Memory B cell (primary cell): ENCODE data around the gene PPP2R2D.

Source experiments
- ATAC-seq: fragments of 150-1000 bp; cut with Tn5 transposase; 2 replicates; pipeline ENCODE4 v1.10.0; 2021; ENCODE audit warnings: low read depth, mild to moderate bottlenecking, moderate library complexity
- DNase-seq, 2 donors: peaks; one replicate each; pipeline ENCODE4 v3.0.0; 2022; ENCODE audit warnings: low spot score in 2 of 2
- H3K27ac Mint-ChIP-seq: one replicate; pipeline ENCODE4 v1.8.0; 2022; ENCODE audit warnings: mild to moderate bottlenecking, moderate library complexity, mixed read lengths
- H3K27me3 Mint-ChIP-seq: one replicate; pipeline ENCODE4 v1.8.0; 2022; ENCODE audit warnings: mixed read lengths
- H3K36me3 Mint-ChIP-seq: one replicate; pipeline ENCODE4 v1.8.0; 2022; ENCODE audit warnings: mild to moderate bottlenecking, mixed read lengths
- H3K4me1 Mint-ChIP-seq: one replicate; pipeline ENCODE4 v1.8.0; 2022; ENCODE audit warnings: mixed read lengths
- H3K4me3 Mint-ChIP-seq: one replicate; pipeline ENCODE4 v1.8.0; 2022; ENCODE audit warnings: mild to moderate bottlenecking, moderate library complexity, mixed read lengths
- H3K9me3 Mint-ChIP-seq: one replicate; pipeline ENCODE4 v1.8.0; 2022; ENCODE audit warnings: mixed read lengths

The PPP2R2D gene

GRCh38 chr10:131930150-131930549 lies 29.3 kb downstream of the PPP2R2D start:
- Mint-ChIP-seq H3K4me1 (peaks cover 40% of the 10 kb centered on the region), H3K27ac (peak overlapping the region; percentile 67), H3K4me3 (no peak overlapping the region), H3K9me3 (no peaks in the 10 kb centered on the region), H3K27me3 (no peaks in the 10 kb centered on the region), H3K36me3 (peaks cover 14% of the 10 kb centered on the region)
- no peak for ATAC-seq
- no peak for DNase-seq

GRCh38 chr10:131930586-131931330 lies 29.9 kb downstream of the PPP2R2D start:
- Mint-ChIP-seq H3K9me3 (no peaks in the 10 kb centered on the region), H3K36me3 (peaks cover 14% of the 10 kb centered on the region), H3K27me3 (no peaks in the 10 kb centered on the region), H3K4me3 (no peak overlapping the region), H3K4me1 (peaks cover 40% of the 10 kb centered on the region), H3K27ac (peak overlapping the region; percentile 77)
- no peak for ATAC-seq
- DNase-seq = no peak

DNA sequence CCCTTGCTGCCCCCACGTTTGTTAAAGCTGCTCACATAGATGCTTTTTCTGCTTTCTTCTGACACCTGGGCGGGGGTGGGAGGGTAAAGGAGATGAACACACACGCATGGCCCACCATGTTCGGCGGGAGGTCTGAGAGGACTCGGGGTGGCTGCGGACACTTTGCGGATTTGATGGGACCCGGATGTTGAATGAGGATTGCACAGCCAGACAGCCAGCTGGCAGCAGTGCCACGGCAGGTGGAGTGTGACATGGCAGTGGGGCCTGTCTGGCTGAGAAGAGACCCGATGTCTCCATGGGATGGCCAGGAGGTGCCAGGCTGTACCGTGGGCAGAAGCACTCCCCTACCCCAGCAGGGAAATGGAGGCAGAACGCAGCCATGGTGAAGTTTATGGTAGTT lies 31.2 kb downstream of the PPP2R2D start:
- H3K36me3 Mint-ChIP-seq = peaks cover 13% of the 10 kb centered on the region
- H3K9me3 Mint-ChIP-seq = no peaks in the 10 kb centered on the region
- H3K27ac Mint-ChIP-seq = no peak overlapping the region
- no peak overlapping the region for H3K4me3 Mint-ChIP-seq
- no peak for ATAC-seq
- no peaks in the 10 kb centered on the region for H3K27me3 Mint-ChIP-seq
- H3K4me1 Mint-ChIP-seq = peaks cover 36% of the 10 kb centered on the region
- no peak for DNase-seq

DNA sequence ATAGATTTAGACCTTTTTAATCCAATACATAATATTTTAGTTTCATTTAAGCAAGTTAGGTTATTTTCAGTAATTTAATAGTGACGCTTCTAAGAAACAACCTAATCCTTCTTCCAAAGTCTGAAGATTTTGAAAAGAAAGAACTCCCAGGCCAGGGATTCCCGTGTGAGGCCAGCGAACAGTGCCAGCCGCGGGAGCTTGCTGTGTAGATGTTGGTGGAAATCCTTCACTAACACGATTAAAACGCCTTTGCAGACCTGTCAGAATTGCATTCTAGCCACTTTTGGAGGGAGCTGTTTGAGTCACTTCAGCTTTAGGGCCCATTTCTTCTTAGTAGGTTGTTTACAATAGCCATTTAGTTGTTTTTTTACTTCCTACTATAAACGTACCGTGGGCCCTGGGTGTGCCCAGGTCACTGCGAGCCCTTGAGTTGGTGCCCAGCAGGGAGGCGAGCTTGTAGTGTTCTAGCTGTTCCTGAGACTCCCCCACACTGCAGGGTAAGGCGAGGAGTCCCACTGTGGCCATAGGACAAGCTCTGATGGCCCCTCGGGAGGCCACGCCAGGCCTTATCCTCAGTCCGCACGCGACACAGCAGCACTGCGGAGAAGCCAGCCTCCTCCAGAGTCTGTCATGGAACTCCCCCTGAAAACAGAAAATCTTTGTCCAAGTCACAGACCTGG lies 32.3 kb downstream of the PPP2R2D start:
- H3K27me3 Mint-ChIP-seq = no peaks in the 10 kb centered on the region
- H3K27ac Mint-ChIP-seq = no peak overlapping the region
- ATAC-seq (no peak), DNase-seq (no peak)
- peaks cover 27% of the 10 kb centered on the region for H3K4me1 Mint-ChIP-seq
- no peak overlapping the region for H3K4me3 Mint-ChIP-seq
- H3K36me3 Mint-ChIP-seq = peaks cover 15% of the 10 kb centered on the region
- no peaks in the 10 kb centered on the region for H3K9me3 Mint-ChIP-seq

DNA sequence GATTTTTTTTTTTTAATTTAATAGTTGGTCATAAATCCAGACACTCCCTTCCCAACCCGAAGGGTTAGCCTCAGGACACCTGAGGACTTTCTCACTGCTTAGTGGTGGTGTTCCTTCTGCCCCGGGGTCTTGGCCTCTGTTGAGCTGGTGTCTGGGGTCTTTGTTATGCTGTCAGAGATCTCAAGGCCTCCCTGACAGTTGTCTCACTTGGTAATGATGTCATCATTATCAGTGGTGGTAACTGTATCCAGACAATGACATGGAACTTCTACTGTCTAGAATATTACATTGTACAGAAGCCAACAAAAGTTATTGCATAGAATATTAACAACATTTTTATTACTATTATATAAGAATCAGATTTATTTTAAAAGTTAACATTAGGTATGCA lies 32.9 kb downstream of the PPP2R2D start:
- Mint-ChIP-seq H3K4me1 (peaks cover 22% of the 10 kb centered on the region), H3K9me3 (no peaks in the 10 kb centered on the region), H3K27ac (no peak overlapping the region), H3K36me3 (peaks cover 19% of the 10 kb centered on the region), H3K27me3 (no peaks in the 10 kb centered on the region), H3K4me3 (no peak overlapping the region)
- ATAC-seq = no peak
- no peak for DNase-seq

GRCh38 chr10:131934769-131935168 lies 34.0 kb downstream of the PPP2R2D start:
- H3K27me3 Mint-ChIP-seq = no peaks in the 10 kb centered on the region
- peaks cover 16% of the 10 kb centered on the region for H3K36me3 Mint-ChIP-seq
- H3K4me1 Mint-ChIP-seq = peaks cover 13% of the 10 kb centered on the region
- ATAC-seq (no peak), DNase-seq (no peak)
- no peaks in the 10 kb centered on the region for H3K9me3 Mint-ChIP-seq
- no peak overlapping the region for H3K4me3 Mint-ChIP-seq
- no peak overlapping the region for H3K27ac Mint-ChIP-seq

GRCh38 chr10:131935260-131935659 lies 34.5 kb downstream of the PPP2R2D start:
- DNase-seq (no peak), ATAC-seq (no peak)
- Mint-ChIP-seq H3K4me1 (peaks cover 8% of the 10 kb centered on the region), H3K27ac (no peak overlapping the region), H3K9me3 (no peaks in the 10 kb centered on the region), H3K4me3 (no peak overlapping the region), H3K27me3 (no peaks in the 10 kb centered on the region), H3K36me3 (peaks cover 14% of the 10 kb centered on the region)

GRCh38 chr10:131936294-131936693 lies 35.5 kb downstream of the PPP2R2D start:
- ATAC-seq (no peak), DNase-seq (no peak)
- Mint-ChIP-seq H3K4me3 (no peak overlapping the region), H3K27me3 (no peaks in the 10 kb centered on the region), H3K4me1 (no peaks in the 10 kb centered on the region), H3K36me3 (peaks cover 19% of the 10 kb centered on the region), H3K27ac (no peak overlapping the region), H3K9me3 (no peaks in the 10 kb centered on the region)

- no peak overlapping the region for H3K4me3 Mint-ChIP-seq
Measured at GRCh38 chr10:131936736-131937135, 35.9 kb downstream of the PPP2R2D start.

DNA sequence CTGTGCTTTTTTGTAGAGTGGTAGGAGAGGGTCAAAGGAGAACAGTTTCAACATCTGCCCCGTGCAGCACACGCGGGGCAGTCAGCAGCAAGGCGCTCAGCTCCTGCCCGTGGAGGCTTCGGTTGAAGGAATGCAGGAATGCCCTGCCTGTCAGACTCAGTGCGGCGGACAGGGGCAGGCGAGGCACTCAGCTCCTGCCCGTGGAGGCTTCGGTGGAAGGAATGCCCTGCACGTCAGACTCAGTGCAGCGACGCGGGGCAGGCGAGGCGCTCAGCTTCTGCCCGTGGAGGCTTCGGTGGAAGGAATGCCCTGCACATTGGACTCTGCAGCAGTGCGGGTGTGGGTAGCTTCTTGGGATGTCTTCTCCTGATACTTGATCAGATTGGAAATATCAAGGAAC lies 37.0 kb downstream of the PPP2R2D start:
- ATAC-seq = no peak
- no peaks in the 10 kb centered on the region for H3K27me3 Mint-ChIP-seq
- H3K4me1 Mint-ChIP-seq = no peaks in the 10 kb centered on the region
- no peak overlapping the region for H3K4me3 Mint-ChIP-seq
- H3K9me3 Mint-ChIP-seq = no peaks in the 10 kb centered on the region
- H3K36me3 Mint-ChIP-seq = peaks cover 22% of the 10 kb centered on the region
- DNase-seq = no peak
- H3K27ac Mint-ChIP-seq = no peak overlapping the region

More at GRCh38 chr10:131936736-131937135, 35.9 kb downstream of the PPP2R2D start:
- Mint-ChIP-seq H3K4me1 (no peaks in the 10 kb centered on the region), H3K9me3 (no peaks in the 10 kb centered on the region), H3K27ac (no peak overlapping the region), H3K27me3 (no peaks in the 10 kb centered on the region), H3K36me3 (peaks cover 22% of the 10 kb centered on the region)
- DNase-seq (no peak), ATAC-seq (no peak)

GRCh38 chr10:131938681-131939080 lies 37.9 kb downstream of the PPP2R2D start:
- ATAC-seq (no peak), DNase-seq (no peak)
- Mint-ChIP-seq H3K4me1 (no peaks in the 10 kb centered on the region), H3K27me3 (no peaks in the 10 kb centered on the region), H3K9me3 (no peaks in the 10 kb centered on the region), H3K36me3 (peaks cover 23% of the 10 kb centered on the region), H3K27ac (no peak overlapping the region), H3K4me3 (no peak overlapping the region)

GRCh38 chr10:131942455-131942854 lies 41.6 kb downstream of the PPP2R2D start:
- Mint-ChIP-seq H3K4me3 (no peak overlapping the region), H3K9me3 (no peaks in the 10 kb centered on the region), H3K4me1 (no peaks in the 10 kb centered on the region), H3K36me3 (peaks cover 44% of the 10 kb centered on the region), H3K27ac (no peak overlapping the region), H3K27me3 (no peaks in the 10 kb centered on the region)
- ATAC-seq = no peak
- no peak for DNase-seq

DNA sequence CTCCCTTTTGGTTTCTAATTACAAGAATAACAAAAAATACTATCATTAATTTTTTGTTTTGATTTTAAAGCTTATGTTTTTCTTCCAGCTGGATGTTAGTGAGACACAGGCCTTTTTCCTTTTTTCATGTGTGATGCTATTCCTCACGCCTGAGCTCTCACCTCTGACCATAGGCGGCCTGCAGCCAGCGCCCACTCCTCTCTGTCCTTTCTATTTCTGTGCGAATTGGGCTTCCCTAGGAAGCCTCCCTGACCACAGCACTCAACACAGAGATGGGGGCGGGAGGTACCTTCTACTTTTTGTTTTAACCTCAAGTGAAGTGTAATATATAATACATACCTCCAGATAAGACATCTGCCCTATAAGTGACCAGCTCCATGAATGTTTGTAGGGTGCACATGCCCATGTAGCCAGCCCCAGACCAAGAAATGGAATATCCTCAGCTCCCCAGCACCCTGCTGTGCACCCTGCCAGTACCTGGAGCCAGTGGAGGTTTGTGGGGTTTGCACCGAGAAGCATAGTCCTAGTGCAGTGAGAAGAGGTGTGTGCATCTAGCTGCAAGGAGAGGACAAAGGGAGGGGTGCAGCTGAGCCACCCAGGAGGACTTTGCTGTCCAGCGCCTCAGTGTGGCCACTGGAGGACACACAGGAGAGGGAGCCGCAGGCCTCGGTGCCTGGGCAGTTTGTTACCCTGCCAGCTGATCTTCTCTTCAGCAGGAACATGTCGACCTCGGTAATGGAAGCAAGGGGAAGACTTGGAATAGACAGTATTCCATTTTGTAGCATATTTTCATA lies 42.4 kb downstream of the PPP2R2D start:
- Mint-ChIP-seq H3K36me3 (peaks cover 47% of the 10 kb centered on the region), H3K4me1 (no peaks in the 10 kb centered on the region), H3K9me3 (no peaks in the 10 kb centered on the region), H3K4me3 (no peak overlapping the region), H3K27me3 (no peaks in the 10 kb centered on the region), H3K27ac (no peak overlapping the region)
- no peak for DNase-seq
- ATAC-seq = no peak

GRCh38 chr10:131944412-131944811 lies 43.6 kb downstream of the PPP2R2D start:
- no peak for DNase-seq
- no peaks in the 10 kb centered on the region for H3K27me3 Mint-ChIP-seq
- H3K4me1 Mint-ChIP-seq = no peaks in the 10 kb centered on the region
- ATAC-seq = no peak
- no peaks in the 10 kb centered on the region for H3K9me3 Mint-ChIP-seq
- H3K36me3 Mint-ChIP-seq = peaks cover 44% of the 10 kb centered on the region
- no peak overlapping the region for H3K4me3 Mint-ChIP-seq
- H3K27ac Mint-ChIP-seq = no peak overlapping the region
